ENCODE measurements around the gene GRIN2C. TPM values are rescaled to one million over a fixed set of nuclear protein-coding genes. Genes with fewer than 3 reads are reported as not detected.

Gene GRIN2C
- total and polyA plus RNA-seq, 2 donors from 2014 or later = 0.15 to 0.31 TPM

- no peak for TF ChIP-seq CTCF (IDR thresholded peaks at IDR 0.05; ENCODE audit: borderline replicate concordance, extremely low read depth, insufficient read depth)
- FAIRE-seq (no peak), DNase-seq (no peak)
- Histone ChIP-seq H3K4me1 (ENCODE audit: control insufficient read depth in 2 of 3, insufficient read depth in 2 of 3, low read depth in 1 of 3, low read length in 3 of 3) (no peaks in the 10 kb centered on the region), H3K27me3 (ENCODE audit: control insufficient read depth, insufficient read depth, low read length) (no peaks in the 10 kb centered on the region), H3K9me3 (ENCODE audit: control insufficient read depth in 2 of 3, insufficient read depth in 1 of 3, low read length in 3 of 3) (no peaks in the 10 kb centered on the region), H3K4me3 (ENCODE audit: low read length in 3 of 3) (no peak overlapping the region), H3K36me3 (ENCODE audit: control insufficient read depth in 2 of 3, insufficient read depth in 3 of 3, low read length in 3 of 3) (no peaks in the 10 kb centered on the region), H3K27ac (ENCODE audit: low read depth in 2 of 2, low read length in 2 of 2) (no peak overlapping the region), H3K9ac (ENCODE audit: low read length in 3 of 3) (no peak overlapping the region)
- intact Hi-C loops (cut with DNase I) = no loop called here
These were observed 23.0 kb upstream of the GRIN2C start for GRCh38 chr17:74882517-74883240.

- TF ChIP-seq CTCF (IDR thresholded peaks at IDR 0.05; ENCODE audit: borderline replicate concordance, extremely low read depth, insufficient read depth) = no peak
- DNase-seq (no peak), FAIRE-seq (no peak)
- H3K27me3 ChIP-seq (ENCODE audit: control insufficient read depth, insufficient read depth, low read length) = no peaks in the 10 kb centered on the region
- no peak overlapping the region for H3K9ac ChIP-seq (ENCODE audit: low read length in 3 of 3)
- intact Hi-C loops (cut with DNase I) = no loop called here
- H3K36me3 ChIP-seq (ENCODE audit: control insufficient read depth in 2 of 3, insufficient read depth in 3 of 3, low read length in 3 of 3) = no peaks in the 10 kb centered on the region
- H3K27ac ChIP-seq (ENCODE audit: low read depth in 2 of 2, low read length in 2 of 2) = no peak overlapping the region
- no peaks in the 10 kb centered on the region for H3K9me3 ChIP-seq (ENCODE audit: control insufficient read depth in 2 of 3, insufficient read depth in 1 of 3, low read length in 3 of 3)
- no peak overlapping the region for H3K4me3 ChIP-seq (ENCODE audit: low read length in 3 of 3)
- H3K4me1 ChIP-seq (ENCODE audit: control insufficient read depth in 2 of 3, insufficient read depth in 2 of 3, low read depth in 1 of 3, low read length in 3 of 3) = no peaks in the 10 kb centered on the region
These were observed 21.4 kb upstream of the GRIN2C start for GRCh38 chr17:74881073-74881472.

- Histone ChIP-seq H3K27ac (ENCODE audit: low read depth in 2 of 2, low read length in 2 of 2) (no peak overlapping the region), H3K9ac (ENCODE audit: low read length in 3 of 3) (no peak overlapping the region), H3K36me3 (ENCODE audit: control insufficient read depth in 2 of 3, insufficient read depth in 3 of 3, low read length in 3 of 3) (no peaks in the 10 kb centered on the region), H3K27me3 (ENCODE audit: control insufficient read depth, insufficient read depth, low read length) (no peaks in the 10 kb centered on the region), H3K9me3 (ENCODE audit: control insufficient read depth in 2 of 3, insufficient read depth in 1 of 3, low read length in 3 of 3) (no peaks in the 10 kb centered on the region), H3K4me1 (ENCODE audit: control insufficient read depth in 2 of 3, insufficient read depth in 2 of 3, low read depth in 1 of 3, low read length in 3 of 3) (no peaks in the 10 kb centered on the region), H3K4me3 (ENCODE audit: low read length in 3 of 3) (no peak overlapping the region)
- intact Hi-C loops (cut with DNase I) = no loop called here
- FAIRE-seq (no peak), DNase-seq (no peak)
- no peak for TF ChIP-seq CTCF (IDR thresholded peaks at IDR 0.05; ENCODE audit: borderline replicate concordance, extremely low read depth, insufficient read depth)
These were observed 19.6 kb upstream of the GRIN2C start for GRCh38 chr17:74879308-74879707.

GRCh38 chr17:74878658-74879057, 19.0 kb upstream of the GRIN2C start:
- Histone ChIP-seq H3K4me3 (ENCODE audit: low read length in 3 of 3) (no peak overlapping the region), H3K9ac (ENCODE audit: low read length in 3 of 3) (no peak overlapping the region), H3K4me1 (ENCODE audit: control insufficient read depth in 2 of 3, insufficient read depth in 2 of 3, low read depth in 1 of 3, low read length in 3 of 3) (peaks cover 0 to 3% (median 0%) of the 10 kb centered on the region in 3 donors), H3K36me3 (ENCODE audit: control insufficient read depth in 2 of 3, insufficient read depth in 3 of 3, low read length in 3 of 3) (no peaks in the 10 kb centered on the region), H3K27me3 (ENCODE audit: control insufficient read depth, insufficient read depth, low read length) (no peaks in the 10 kb centered on the region), H3K9me3 (ENCODE audit: control insufficient read depth in 2 of 3, insufficient read depth in 1 of 3, low read length in 3 of 3) (no peaks in the 10 kb centered on the region), H3K27ac (ENCODE audit: low read depth in 2 of 2, low read length in 2 of 2) (no peak overlapping the region)
- intact Hi-C loops (cut with DNase I) = no loop called here
- no peak for TF ChIP-seq CTCF (IDR thresholded peaks at IDR 0.05; ENCODE audit: borderline replicate concordance, extremely low read depth, insufficient read depth)
- FAIRE-seq (no peak), DNase-seq (no peak)
